MM.1S (cell line): ENCODE results near the gene SERPINF2.

Source experiments
- EZH2 ChIP-seq: fragments of 300-600 bp; sonication (generic); optimal IDR thresholded peaks from 2 replicates; pipeline ENCODE3; 2017; ENCODE audit warnings: low read depth, mild to moderate bottlenecking, antibody characterized with exemption, low read length, mixed read lengths
- TF ChIP-seq, protein P1 (sequence below): fragments of 300-600 bp; sonication (generic); IDR thresholded peaks from 2 replicates; pipeline ENCODE4 v1.5.1; 2016; ENCODE audit warnings: antibody characterized with exemption, low read length, mixed read lengths

DNA sequence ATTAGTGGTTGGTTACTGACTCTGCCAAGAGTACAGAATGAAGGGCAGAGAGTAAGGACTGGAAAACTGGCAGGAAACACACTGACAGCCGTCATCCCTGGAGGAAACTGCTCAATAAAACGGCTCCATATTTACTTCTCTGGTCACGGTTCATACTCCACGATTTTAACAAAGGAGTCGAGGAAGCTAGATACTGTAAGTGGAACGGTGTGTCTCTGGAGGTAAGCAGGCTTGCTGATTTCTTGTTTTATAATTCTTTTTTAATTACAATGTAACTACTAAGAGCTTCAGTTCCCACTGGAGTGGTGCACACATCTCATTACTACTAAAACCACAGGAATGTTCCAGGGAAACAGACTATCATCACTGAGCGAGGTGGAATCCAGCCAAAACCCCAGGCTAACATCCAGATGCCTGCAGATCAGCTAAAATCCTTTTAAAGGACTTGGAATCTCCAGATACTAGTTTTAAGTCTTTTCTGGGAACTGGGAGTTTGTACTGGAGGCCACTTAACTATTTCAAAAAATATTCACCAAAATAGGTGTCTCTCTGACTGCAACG is 37.0 kb downstream of the SERPINF2 start:
- TF ChIP-seq, protein P1, sequence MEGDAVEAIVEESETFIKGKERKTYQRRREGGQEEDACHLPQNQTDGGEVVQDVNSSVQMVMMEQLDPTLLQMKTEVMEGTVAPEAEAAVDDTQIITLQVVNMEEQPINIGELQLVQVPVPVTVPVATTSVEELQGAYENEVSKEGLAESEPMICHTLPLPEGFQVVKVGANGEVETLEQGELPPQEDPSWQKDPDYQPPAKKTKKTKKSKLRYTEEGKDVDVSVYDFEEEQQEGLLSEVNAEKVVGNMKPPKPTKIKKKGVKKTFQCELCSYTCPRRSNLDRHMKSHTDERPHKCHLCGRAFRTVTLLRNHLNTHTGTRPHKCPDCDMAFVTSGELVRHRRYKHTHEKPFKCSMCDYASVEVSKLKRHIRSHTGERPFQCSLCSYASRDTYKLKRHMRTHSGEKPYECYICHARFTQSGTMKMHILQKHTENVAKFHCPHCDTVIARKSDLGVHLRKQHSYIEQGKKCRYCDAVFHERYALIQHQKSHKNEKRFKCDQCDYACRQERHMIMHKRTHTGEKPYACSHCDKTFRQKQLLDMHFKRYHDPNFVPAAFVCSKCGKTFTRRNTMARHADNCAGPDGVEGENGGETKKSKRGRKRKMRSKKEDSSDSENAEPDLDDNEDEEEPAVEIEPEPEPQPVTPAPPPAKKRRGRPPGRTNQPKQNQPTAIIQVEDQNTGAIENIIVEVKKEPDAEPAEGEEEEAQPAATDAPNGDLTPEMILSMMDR, result no peak
- TF ChIP-seq EZH2, result no peak
